IPS-18c (cell line): ENCODE results near the gene AURKB.

Source experiments
- H3K4me3 ChIP-seq: 2 replicates; pipeline ENCODE4 v1.7.0; 2013; ENCODE audit warnings: low read depth, mild to moderate bottlenecking, low read length, moderate library complexity; ENCODE audit not compliant: insufficient read depth
- H3K9me3 ChIP-seq: one replicate; pipeline ENCODE4 v1.6.1; 2013; ENCODE audit warnings: mild to moderate bottlenecking, low read length, moderate library complexity; ENCODE audit not compliant: control insufficient read depth, insufficient read depth

AURKB gene

DNA sequence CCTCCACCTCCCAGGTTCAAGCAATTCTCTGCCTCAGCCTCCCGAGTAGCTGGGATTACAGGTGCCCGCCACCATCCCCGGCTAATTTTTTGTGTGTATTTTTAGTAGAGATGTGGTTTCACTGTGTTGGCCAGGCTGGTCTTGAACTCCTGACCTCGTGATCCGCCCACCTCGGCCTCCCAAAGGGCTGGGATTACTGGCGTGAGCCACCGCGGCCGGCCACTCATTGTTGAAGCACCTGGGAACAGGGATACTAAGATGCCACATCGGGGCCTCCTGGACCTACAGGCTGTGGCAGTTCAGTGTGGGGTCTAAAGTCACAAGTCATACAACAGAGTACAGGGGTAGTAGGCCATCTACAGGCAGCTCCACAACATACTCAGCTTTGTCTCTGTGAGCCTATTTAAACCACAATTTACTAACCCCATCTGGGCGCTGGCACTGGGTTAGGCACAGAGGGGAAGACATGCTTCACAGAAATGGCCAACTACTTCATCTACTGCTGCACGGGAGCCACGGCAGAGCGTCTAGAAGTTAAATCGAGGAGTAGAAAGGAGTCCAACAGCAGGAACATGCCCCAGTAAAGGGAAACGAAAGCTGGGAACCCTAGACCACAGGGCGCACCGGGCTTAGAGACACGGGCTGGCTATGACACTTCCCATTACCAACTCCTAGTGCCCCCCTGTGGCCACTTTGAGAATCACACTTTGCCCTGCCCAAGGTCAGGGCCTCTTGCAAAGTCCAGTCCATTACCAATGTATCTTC, 51.9 kb downstream of the AURKB start:
- no peaks in the 10 kb centered on the region for H3K9me3 ChIP-seq
- H3K4me3 ChIP-seq = no peak overlapping the region

DNA sequence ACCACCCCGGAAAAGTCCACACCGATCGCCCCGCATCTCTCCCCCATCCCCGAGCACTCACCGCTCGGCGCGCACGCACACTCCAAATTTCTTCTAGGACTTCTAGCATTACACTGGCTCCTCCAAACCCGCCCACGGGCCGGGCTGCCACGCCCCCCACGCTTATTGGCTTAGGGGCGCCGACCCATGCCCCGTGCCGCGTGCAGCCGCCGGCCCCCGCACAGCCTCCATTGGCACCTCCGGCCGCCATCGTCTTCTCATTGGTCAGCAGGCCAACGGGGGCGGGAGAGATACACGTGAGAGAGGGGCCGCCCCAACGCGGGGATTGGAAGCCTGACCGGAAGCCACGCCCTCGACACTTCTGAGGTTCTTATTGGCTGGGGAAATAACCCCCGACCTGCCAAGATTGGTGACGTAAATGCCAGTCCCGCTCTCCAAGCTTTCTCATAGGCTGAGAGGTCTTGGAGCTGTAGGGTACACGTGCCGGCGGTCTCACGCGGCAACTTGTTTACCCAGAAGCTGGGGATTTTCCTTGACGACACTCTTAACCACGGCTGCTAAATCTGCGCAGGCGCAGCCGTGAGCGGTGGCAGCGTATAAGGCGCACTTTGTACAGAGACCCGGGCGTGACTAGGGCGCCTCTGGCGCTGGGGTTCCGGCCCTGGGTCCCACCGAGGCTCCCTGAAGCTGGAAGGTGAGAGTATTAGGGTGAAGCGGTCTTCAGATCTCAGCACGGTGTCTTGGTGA, 54.0 kb downstream of the AURKB start:
- Histone ChIP-seq H3K4me3 (peak overlapping the region; percentile 84), H3K9me3 (no peaks in the 10 kb centered on the region)

- Histone ChIP-seq H3K4me3 (peak overlapping the region; percentile 84), H3K9me3 (no peaks in the 10 kb centered on the region)
These were observed 54.5 kb downstream of the AURKB start for GRCh38 chr17:8155996-8156245.

- H3K4me3 ChIP-seq = peak overlapping the region; percentile 84
- no peaks in the 10 kb centered on the region for H3K9me3 ChIP-seq
These were observed 55.0 kb downstream of the AURKB start for GRCh38 chr17:8155231-8155995.
